Heart right ventricle (tissue), 16 donors: ENCODE results near the gene PGBD5. TPM values are rescaled to one million over a fixed set of nuclear protein-coding genes. Genes with fewer than 3 reads are reported as not detected.

Source experiments
- ATAC-seq, 8 donors: fragments of 200-7000 bp; cut with Tn5 transposase; one replicate each; pipeline ENCODE4 v1.9.1; 2020; ENCODE audit warnings: mild to moderate bottlenecking in 8 of 8, moderate library complexity in 8 of 8, moderate number of reproducible peaks in 1 of 8
- DNase-seq, 2 donors: peaks; one replicate each; pipeline ENCODE4 v3.0.0-alpha.2; 2020
- H3K27ac ChIP-seq, 10 donors: fragments of 200-600 bp; sonication (generic) in 2 of 10; one replicate each; pipeline versions ENCODE4 v1.5.0 to v1.8.0; 2020 to 2022; ENCODE audit warnings: mild to moderate bottlenecking in 3 of 10
- H3K27me3 ChIP-seq, 7 donors: fragments of 200-600 bp; one replicate each; pipeline ENCODE4 v1.8.0; 2021 to 2022; ENCODE audit warnings: mild to moderate bottlenecking in 2 of 7
- H3K36me3 ChIP-seq, 9 donors: fragments of 200-600 bp; sonication (generic) in 1 of 9; one replicate each; pipeline versions ENCODE4 v1.5.0 to v1.8.0; 2020 to 2022; ENCODE audit warnings: mild to moderate bottlenecking in 2 of 9
- H3K4me1 ChIP-seq, 9 donors: fragments of 200-600 bp; sonication (generic) in 1 of 9; one replicate each; pipeline versions ENCODE4 v1.5.0 to v1.8.0; 2020 to 2022; ENCODE audit warnings: mild to moderate bottlenecking in 4 of 9
- H3K4me3 ChIP-seq, 10 donors: fragments of 200-600 bp; sonication (generic) in 2 of 10; one replicate each; pipeline versions ENCODE4 v1.5.0 to v1.8.0; 2020 to 2022; ENCODE audit warnings: mild to moderate bottlenecking in 7 of 10, moderate library complexity in 2 of 10
- H3K9me3 ChIP-seq, 11 donors: fragments of 200-600 bp in 10 of 11; sonication (generic) in 2 of 11; one replicate each; pipeline versions ENCODE4 v1.5.0 to v1.8.0; 2013 to 2022; ENCODE audit warnings: mild to moderate bottlenecking in 2 of 11, control low read depth in 1 of 11, moderate library complexity in 1 of 11
- CTCF ChIP-seq, 9 donors: fragments of 200-600 bp; sonication (generic) in 2 of 9; IDR thresholded peaks; one replicate each; pipeline versions ENCODE4 v1.5.0 to v1.8.0; 2021 to 2022; ENCODE audit warnings: antibody characterized with exemption in 9 of 9, mild to moderate bottlenecking in 5 of 9, moderate library complexity in 1 of 9
- WGBS, 2 donors: extraction: QIAGEN DNeasy Blood & Tissue Kit; methylation state at CpG; one replicate each; pipeline ENCODE4 v1.1.7; 2013; ENCODE audit warnings: inconsistent platforms in 1 of 2; 5-methylcytosine and 5-hydroxymethylcytosine counted together
- intact Hi-C, 10 donors: fragments of 100-400 bp; cut with DNase I; formaldehyde crosslinking; loops; one replicate each; pipeline versions ENCODE4 v1.11.1 to v1.14.2; 2022
- polyA plus RNA-seq, 2 donors: library from polyadenylated mRNA; stranded (reverse); fragments of 200-250 nt; gene quantifications; one replicate each; pipeline ENCODE4 v1.2.3, GENCODE V29; 2013
- total RNA-seq, 10 donors: library from RNA; stranded (reverse); fragmentation: NEBNext Ultra II Directional in 3 of 10; extraction: Animal tissue kit (Norgen Biotek cat#: 25700) in 3 of 10; gene quantifications; one replicate each; pipeline versions ENCODE4 v1.2.1 to v1.2.4, GENCODE V29; 2021 to 2023
- donor health status: Arrhythmogenic right ventricular cardiomyopathy.
- donor health status: ischemic (EF 13 %, LVEDD 7.1; RV severe dilation, severe dysfunction).
- donor health status: healthy with polysubstance abuse.
- donor health status: DM: no; HTN: yes; CAD: no.
- donor health status: DM: no; HTN: no; CAD: no.
- donor health status: ischemic (EF 25% LVEDD 6.9; RV normal size, moderate dysfunction).
- donor health status: ischemic (EF 25% LVEDD 5.7; RV mildly dilated, moderate dysfunction).
- donor health status: healthy.
- donor health status: DM: yes; HTN: yes; CAD: no.
- donor health status: Ischemic cardiomyopathy.
- donor health status: ischemic (EF 35%, LVEDD 5.7; RV mildly dilated, moderate dysfunction).
- donor health status: nonischemic (EF 11% LVEDD 7.7; RV severe dilation, severe dysfunction).
- donor health status: DM: yes; HTN: yes; CAD: no.
- donor health status: PGD.
- donor health status: ischemic (EF 29% LVEDD 5.4; RV normal size, mild dysfunction).
- donor health status: nonischemic (EF 23%, LVEDD 6.1; RV moderate dilation, normal function).

PGBD5 gene
- total and polyA plus RNA-seq, 12 donors = 0.52 to 11.4 (median 7.9) TPM

- H3K4me1 ChIP-seq = no peaks in the 10 kb centered on the region
- H3K4me3 ChIP-seq = no peak overlapping the region
- no peak overlapping the region for H3K27ac ChIP-seq
- 77 to 78% methylated on average over 20 to 28 of the region's 28 CpGs for WGBS, 2 donors
- no peaks in the 10 kb centered on the region for H3K36me3 ChIP-seq
- TF ChIP-seq CTCF (IDR thresholded peaks at IDR 0.05) = no peak
- ATAC-seq = no peak
- H3K9me3 ChIP-seq = no peaks in the 10 kb centered on the region
- no peak for DNase-seq
- intact Hi-C loops = no loop called here
- peaks cover 0 to 8% (median 0%) of the 10 kb centered on the region in 7 donors for H3K27me3 ChIP-seq
Measured at GRCh38 chr1:230291731-230292620, 134.2 kb downstream of the PGBD5 start.

DNA sequence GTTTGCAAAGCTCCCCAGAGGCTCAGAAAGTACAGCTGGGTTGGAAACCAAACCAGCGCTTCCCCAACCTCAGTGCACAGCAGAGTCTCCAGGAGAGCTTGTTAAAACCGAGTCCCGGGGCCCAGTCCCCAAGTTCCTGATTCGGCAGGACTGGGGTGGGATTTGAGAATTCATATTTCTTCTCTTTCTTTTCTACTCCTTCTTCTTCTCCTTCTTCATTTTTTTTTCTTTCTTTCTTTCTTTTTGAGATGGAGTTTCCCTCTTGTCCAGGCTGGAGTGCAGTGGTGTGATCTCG is 136.8 kb downstream of the PGBD5 start:
- Histone ChIP-seq H3K36me3 (no peaks in the 10 kb centered on the region), H3K4me3 (no peak overlapping the region), H3K27me3 (peaks cover 0 to 8% (median 0%) of the 10 kb centered on the region in 7 donors), H3K9me3 (no peaks in the 10 kb centered on the region), H3K4me1 (no peaks in the 10 kb centered on the region), H3K27ac (no peak overlapping the region)
- WGBS, 2 donors = 91 to 94% methylated on average over 5 of the region's 5 CpGs
- intact Hi-C loops = no loop called here
- no peak for TF ChIP-seq CTCF (IDR thresholded peaks at IDR 0.05)
- DNase-seq (no peak), ATAC-seq (no peak)

DNA sequence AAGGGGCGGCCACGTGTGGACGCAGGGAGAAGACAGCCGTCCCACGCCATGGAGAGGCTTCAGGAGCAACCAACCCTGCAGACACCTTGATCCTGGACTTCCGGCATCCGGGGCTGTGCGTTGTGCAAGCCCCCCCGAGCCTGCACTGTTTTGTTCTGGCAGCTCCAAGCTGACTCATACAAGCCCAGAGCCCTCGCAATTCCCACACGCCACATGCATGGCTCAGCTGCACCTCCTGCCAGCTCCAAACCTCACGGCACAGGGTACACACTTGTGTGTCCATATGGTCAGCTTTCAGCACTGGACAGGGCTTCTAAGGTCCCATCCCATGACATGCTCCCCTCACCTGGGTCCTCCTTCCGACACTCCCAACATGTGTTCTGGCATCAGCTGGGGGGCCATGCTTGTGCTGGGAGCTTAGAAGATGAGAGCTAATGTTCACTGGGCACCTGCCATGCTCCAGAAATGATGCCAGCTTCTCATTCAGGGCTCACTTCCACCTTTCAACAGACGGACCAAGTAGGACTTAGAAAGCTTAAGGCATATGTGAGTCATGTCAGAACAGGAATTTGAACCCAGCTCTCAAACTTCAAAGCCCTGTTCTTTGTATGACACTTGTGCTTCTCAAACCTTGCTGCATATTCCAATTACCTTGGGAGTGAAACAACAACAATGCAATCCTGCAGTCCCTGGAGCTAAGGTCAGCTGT is 137.3 kb downstream of the PGBD5 start:
- no peak for TF ChIP-seq CTCF (IDR thresholded peaks at IDR 0.05)
- 88 to 91% methylated on average over 14 of the region's 14 CpGs for WGBS, 2 donors
- H3K27me3 ChIP-seq = peaks cover 0 to 8% (median 0%) of the 10 kb centered on the region in 7 donors
- no peak overlapping the region for H3K27ac ChIP-seq
- intact Hi-C loops = no loop called here
- H3K4me3 ChIP-seq = no peak overlapping the region
- ATAC-seq = no peak
- DNase-seq = no peak
- no peaks in the 10 kb centered on the region for H3K4me1 ChIP-seq
- no peaks in the 10 kb centered on the region for H3K9me3 ChIP-seq
- no peaks in the 10 kb centered on the region for H3K36me3 ChIP-seq

DNA sequence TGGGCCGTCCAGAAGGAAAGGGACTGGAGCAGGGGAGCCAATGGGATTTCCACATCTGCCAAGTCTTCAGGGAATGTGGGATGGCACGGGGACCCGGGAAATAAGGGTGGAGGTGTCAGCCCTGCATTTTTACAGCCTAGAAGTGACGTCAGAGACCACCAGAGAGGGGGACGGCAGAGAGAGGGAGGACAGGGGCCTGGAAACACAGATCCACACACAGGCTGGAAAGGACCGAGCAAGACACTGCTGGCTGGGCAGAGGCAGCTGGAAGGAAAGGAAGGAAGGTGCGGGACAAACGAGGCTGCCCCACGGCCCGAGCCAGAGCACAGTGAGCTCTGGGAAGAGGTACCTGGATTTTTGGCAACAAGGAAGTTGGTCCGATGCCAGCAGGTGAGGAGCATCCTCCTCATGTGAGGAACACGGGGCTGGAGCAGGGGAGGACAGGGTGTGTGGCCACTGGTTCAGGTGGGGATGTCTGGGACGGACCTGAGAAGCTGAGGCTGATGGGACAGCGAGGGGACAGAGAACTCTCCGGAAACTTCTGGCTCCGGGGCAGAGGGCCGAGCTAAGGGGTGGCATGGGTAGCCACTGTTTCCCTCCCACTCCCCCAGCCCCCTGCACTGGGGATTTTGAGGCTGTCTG is 138.3 kb downstream of the PGBD5 start:
- Histone ChIP-seq H3K4me3 (no peak overlapping the region), H3K9me3 (no peaks in the 10 kb centered on the region), H3K36me3 (peaks cover 0 to 5% (median 0%) of the 10 kb centered on the region in 9 donors), H3K4me1 (no peaks in the 10 kb centered on the region), H3K27me3 (peaks cover 0 to 8% (median 0%) of the 10 kb centered on the region in 7 donors), H3K27ac (no peak overlapping the region)
- no peak for TF ChIP-seq CTCF (IDR thresholded peaks at IDR 0.05)
- WGBS, 2 donors = 78 to 79% methylated on average over 17 of the region's 17 CpGs
- DNase-seq (no peak), ATAC-seq (no peak)
- intact Hi-C loops = no loop called here
